Neural crest cell (in vitro differentiated cells): ENCODE data around the gene MUCL3. TPM values are rescaled to one million over a fixed set of nuclear protein-coding genes. Genes with fewer than 3 reads are reported as not detected.
"Not testable (repeated sequence)": the region's sequence is repeated elsewhere in the genome, so short reads cannot be mapped to it uniquely, and the experiment has no call there.

Experiments used
- DNase-seq: peaks from one replicate; pipeline ENCODE4 v3.0.0; 2021; ENCODE audit warnings: low read depth, mixed read lengths, low spot score
- H3K27ac Mint-ChIP-seq: one replicate; pipeline ENCODE4 v1.8.0; 2021; ENCODE audit warnings: mild to moderate bottlenecking, mixed read lengths; ENCODE audit not compliant: unreplicated experiment
- H3K27me3 Mint-ChIP-seq: 2 replicates; pipeline ENCODE4 v1.8.0; 2021; ENCODE audit warnings: low read depth, mild to moderate bottlenecking, mixed read lengths
- H3K36me3 Mint-ChIP-seq: 2 replicates; pipeline ENCODE4 v1.8.0; 2021; ENCODE audit warnings: low read depth, mild to moderate bottlenecking, mixed read lengths
- H3K4me1 Mint-ChIP-seq: 2 replicates; pipeline ENCODE4 v1.8.0; 2021; ENCODE audit warnings: mixed read lengths
- H3K4me3 Mint-ChIP-seq: one replicate; pipeline ENCODE4 v1.8.0; 2021; ENCODE audit warnings: mild to moderate bottlenecking, mixed read lengths
- H3K9me3 Mint-ChIP-seq: 2 replicates; pipeline ENCODE4 v1.8.0; 2021; ENCODE audit warnings: mixed read lengths
- CTCF ChIP-seq: fragments of 200-600 bp; sonication (generic); conservative IDR thresholded peaks from 2 replicates; pipeline ENCODE4 v1.5.0; 2021; ENCODE audit warnings: antibody characterized with exemption, mild to moderate bottlenecking
- total RNA-seq: library from RNA; stranded (reverse); gene quantifications from 2 replicates; pipeline ENCODE4 v1.2.1, GENCODE V29; 2021

The MUCL3 gene
- total RNA-seq, 1 donor from 2014 or later, result not detected

DNA sequence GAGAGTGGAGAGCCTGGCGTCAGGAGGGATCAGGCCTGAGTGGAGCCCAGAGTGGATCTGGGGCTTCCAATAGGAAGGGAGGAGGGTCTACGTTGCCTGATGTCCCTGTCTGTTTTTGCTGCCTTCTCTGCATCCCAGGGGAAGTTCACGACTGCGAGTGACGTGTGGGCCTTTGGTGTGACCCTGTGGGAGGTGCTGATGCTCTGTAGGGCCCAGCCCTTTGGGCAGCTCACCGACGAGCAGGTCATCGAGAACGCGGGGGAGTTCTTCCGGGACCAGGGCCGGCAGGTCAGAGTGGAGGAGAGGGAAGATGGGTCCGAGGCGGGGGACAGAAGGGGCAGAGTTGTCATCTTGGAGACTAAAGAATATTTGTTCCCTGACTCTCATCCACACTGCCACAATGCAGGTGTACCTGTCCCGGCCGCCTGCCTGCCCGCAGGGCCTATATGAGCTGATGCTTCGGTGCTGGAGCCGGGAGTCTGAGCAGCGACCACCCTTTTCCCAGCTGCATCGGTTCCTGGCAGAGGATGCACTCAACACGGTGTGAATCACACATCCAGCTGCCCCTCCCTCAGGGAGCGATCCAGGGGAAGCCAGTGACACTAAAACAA, 41.9 kb upstream of the MUCL3 start:
- H3K4me3 Mint-ChIP-seq, result no peak overlapping the region
- DNase-seq, result no peak
- H3K36me3 Mint-ChIP-seq, result peaks cover 10% of the 10 kb centered on the region
- no peaks in the 10 kb centered on the region for H3K27me3 Mint-ChIP-seq
- no peak for TF ChIP-seq CTCF
- H3K9me3 Mint-ChIP-seq, result no peaks in the 10 kb centered on the region
- no peak overlapping the region for H3K27ac Mint-ChIP-seq
- peaks cover 13% of the 10 kb centered on the region for H3K4me1 Mint-ChIP-seq

- no peak for DNase-seq
- peaks cover 3% of the 10 kb centered on the region for H3K36me3 Mint-ChIP-seq
- H3K4me1 Mint-ChIP-seq, result peaks cover 2% of the 10 kb centered on the region
- no peaks in the 10 kb centered on the region for H3K27me3 Mint-ChIP-seq
- no peak overlapping the region for H3K4me3 Mint-ChIP-seq
- no peak overlapping the region for H3K27ac Mint-ChIP-seq
- TF ChIP-seq CTCF, result no peak
- no peaks in the 10 kb centered on the region for H3K9me3 Mint-ChIP-seq
Observed at GRCh38 chr6:30900863-30901417, 39.8 kb upstream of the MUCL3 start.

DNA sequence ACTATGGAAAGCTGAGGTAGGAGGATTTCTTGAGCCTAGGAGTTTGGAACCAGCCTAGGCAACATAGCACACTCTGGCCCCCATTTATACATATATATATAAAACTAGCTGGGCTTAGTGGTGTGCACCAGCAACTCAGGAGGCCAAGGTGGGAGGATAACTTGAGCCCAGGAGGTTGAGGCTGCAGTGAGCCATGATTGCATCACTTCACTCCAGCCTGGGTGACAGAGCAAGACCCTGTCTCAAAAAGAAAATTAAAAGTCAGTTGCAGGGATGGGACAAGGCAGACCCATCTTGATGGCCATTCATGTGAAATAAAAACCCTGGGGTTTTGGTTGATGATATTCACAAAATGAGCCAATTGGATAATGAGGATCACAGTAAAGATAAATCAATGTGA, 39.3 kb upstream of the MUCL3 start:
- no peak overlapping the region for H3K4me3 Mint-ChIP-seq
- no peaks in the 10 kb centered on the region for H3K9me3 Mint-ChIP-seq
- no peak for TF ChIP-seq CTCF
- H3K4me1 Mint-ChIP-seq, result no peaks in the 10 kb centered on the region
- no peak for DNase-seq
- H3K36me3 Mint-ChIP-seq, result peaks cover 3% of the 10 kb centered on the region
- H3K27me3 Mint-ChIP-seq, result no peaks in the 10 kb centered on the region
- H3K27ac Mint-ChIP-seq, result no peak overlapping the region

GRCh38 chr6:30902196-30902595, 38.6 kb upstream of the MUCL3 start:
- not testable (repeated sequence) for H3K4me1 Mint-ChIP-seq, H3K27ac Mint-ChIP-seq, H3K9me3 Mint-ChIP-seq, DNase-seq, H3K4me3 Mint-ChIP-seq, H3K27me3 Mint-ChIP-seq, H3K36me3 Mint-ChIP-seq

- TF ChIP-seq CTCF, result no peak
- no peak for DNase-seq
- Mint-ChIP-seq H3K27ac (no peak overlapping the region), H3K4me3 (no peak overlapping the region), H3K27me3 (no peaks in the 10 kb centered on the region), H3K36me3 (peaks cover 3% of the 10 kb centered on the region), H3K9me3 (no peaks in the 10 kb centered on the region), H3K4me1 (peaks cover 5% of the 10 kb centered on the region)
Observed at GRCh38 chr6:30902709-30903108, 38.1 kb upstream of the MUCL3 start.

- Mint-ChIP-seq H3K27me3 (no peaks in the 10 kb centered on the region), H3K36me3 (peaks cover 3% of the 10 kb centered on the region), H3K27ac (no peak overlapping the region), H3K9me3 (no peaks in the 10 kb centered on the region), H3K4me1 (peaks cover 10% of the 10 kb centered on the region), H3K4me3 (no peak overlapping the region)
- DNase-seq, result no peak
- no peak for TF ChIP-seq CTCF
Observed at GRCh38 chr6:30903236-30903635, 37.5 kb upstream of the MUCL3 start.

DNA sequence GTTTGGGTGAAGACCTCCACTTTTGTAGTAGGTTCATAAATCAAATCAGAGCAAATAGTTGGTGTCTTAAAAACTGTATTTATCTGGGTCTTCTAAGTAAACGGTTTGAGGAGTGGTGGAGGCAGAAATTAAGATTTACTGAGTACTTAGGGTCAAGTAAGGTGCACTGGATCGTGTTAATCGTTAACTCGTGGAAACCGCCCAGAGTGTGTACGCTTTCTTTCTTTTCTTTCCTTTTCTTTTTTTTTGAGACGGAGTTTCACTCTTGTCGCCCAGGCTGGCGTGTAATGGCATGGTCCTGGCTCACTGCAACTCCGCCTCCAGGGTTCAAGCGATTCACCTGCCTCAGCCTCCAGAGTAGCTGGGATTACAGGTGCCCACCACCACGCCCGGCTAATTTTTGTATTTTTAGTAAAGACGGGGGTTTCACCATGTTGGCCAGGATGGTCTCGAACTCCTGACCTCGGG, 33.4 kb upstream of the MUCL3 start:
- DNase-seq, H3K27ac Mint-ChIP-seq, H3K36me3 Mint-ChIP-seq, H3K9me3 Mint-ChIP-seq, H3K27me3 Mint-ChIP-seq: not testable (repeated sequence)
- peaks cover 21% of the 10 kb centered on the region for H3K4me1 Mint-ChIP-seq
- peak overlapping the region; percentile 56 for H3K4me3 Mint-ChIP-seq
